Nephron (organoid): ENCODE results near the gene ROCK2.
A peak's percentile ranks its signal among the peaks of the same experiment; 100 is the strongest.

ENCODE experiments used
- H3K27ac Mint-ChIP-seq, 3 experiments: 2 replicates each; pipeline ENCODE4 v1.8.0; 2020; ENCODE audit warnings: mixed read lengths in 3 of 3, mild to moderate bottlenecking in 2 of 3, moderate library complexity in 1 of 3
- H3K27me3 Mint-ChIP-seq: 2 replicates; pipeline ENCODE4 v1.8.0; 2021; ENCODE audit warnings: low read depth, mild to moderate bottlenecking, moderate library complexity, mixed read lengths
- H3K36me3 Mint-ChIP-seq: 2 replicates; pipeline ENCODE4 v1.8.0; 2020; ENCODE audit warnings: low read depth, mixed read lengths
- H3K4me1 Mint-ChIP-seq: 2 replicates; pipeline ENCODE4 v1.8.0; 2020; ENCODE audit warnings: mixed read lengths
- H3K4me3 Mint-ChIP-seq, 3 experiments: 2 replicates each; pipeline ENCODE4 v1.8.0; 2020; ENCODE audit warnings: mild to moderate bottlenecking in 3 of 3, mixed read lengths in 3 of 3, moderate library complexity in 2 of 3
- H3K9me3 Mint-ChIP-seq: 2 replicates; pipeline ENCODE4 v1.8.0; 2020; ENCODE audit warnings: mixed read lengths
- TF ChIP-seq, protein P1 (sequence below), 3 experiments: fragments of 200-600 bp; sonication (generic); IDR thresholded peaks; one replicate each; pipeline ENCODE4 v1.5.0; 2021; ENCODE audit warnings: antibody characterized with exemption in 3 of 3; ENCODE audit not compliant: unreplicated experiment in 3 of 3

The ROCK2 gene

DNA sequence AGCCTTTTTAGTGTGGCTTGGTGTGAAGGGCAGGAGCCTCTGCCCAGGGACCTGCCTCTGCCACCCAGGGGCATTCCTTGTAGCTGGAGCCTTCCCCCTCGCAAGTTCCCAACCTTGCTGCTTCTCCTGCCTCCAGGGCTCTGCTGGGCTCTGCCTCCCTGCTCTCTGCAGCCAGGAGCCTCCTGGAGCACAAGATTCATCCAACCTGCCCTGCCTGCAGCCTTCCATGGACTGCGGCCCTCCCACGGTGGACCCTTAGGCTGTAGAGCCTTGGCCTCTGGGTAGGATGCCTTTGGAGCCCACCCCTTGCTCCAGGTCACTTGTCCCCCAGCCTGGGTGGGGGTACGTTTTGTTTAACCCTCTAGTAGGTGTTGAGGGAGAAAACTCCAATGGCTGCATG is 186.7 kb downstream of the ROCK2 start:
- H3K27ac Mint-ChIP-seq = no peak overlapping the region
- H3K4me1 Mint-ChIP-seq = peaks cover 5% of the 10 kb centered on the region
- peak overlapping the region; percentile 41 to 46 (median 42) for H3K4me3 Mint-ChIP-seq
- no peaks in the 10 kb centered on the region for H3K9me3 Mint-ChIP-seq
- H3K36me3 Mint-ChIP-seq = no peaks in the 10 kb centered on the region
- peaks cover 18% of the 10 kb centered on the region for H3K27me3 Mint-ChIP-seq
- TF ChIP-seq, protein P1, sequence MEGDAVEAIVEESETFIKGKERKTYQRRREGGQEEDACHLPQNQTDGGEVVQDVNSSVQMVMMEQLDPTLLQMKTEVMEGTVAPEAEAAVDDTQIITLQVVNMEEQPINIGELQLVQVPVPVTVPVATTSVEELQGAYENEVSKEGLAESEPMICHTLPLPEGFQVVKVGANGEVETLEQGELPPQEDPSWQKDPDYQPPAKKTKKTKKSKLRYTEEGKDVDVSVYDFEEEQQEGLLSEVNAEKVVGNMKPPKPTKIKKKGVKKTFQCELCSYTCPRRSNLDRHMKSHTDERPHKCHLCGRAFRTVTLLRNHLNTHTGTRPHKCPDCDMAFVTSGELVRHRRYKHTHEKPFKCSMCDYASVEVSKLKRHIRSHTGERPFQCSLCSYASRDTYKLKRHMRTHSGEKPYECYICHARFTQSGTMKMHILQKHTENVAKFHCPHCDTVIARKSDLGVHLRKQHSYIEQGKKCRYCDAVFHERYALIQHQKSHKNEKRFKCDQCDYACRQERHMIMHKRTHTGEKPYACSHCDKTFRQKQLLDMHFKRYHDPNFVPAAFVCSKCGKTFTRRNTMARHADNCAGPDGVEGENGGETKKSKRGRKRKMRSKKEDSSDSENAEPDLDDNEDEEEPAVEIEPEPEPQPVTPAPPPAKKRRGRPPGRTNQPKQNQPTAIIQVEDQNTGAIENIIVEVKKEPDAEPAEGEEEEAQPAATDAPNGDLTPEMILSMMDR (IDR thresholded peaks at IDR 0.05; ENCODE audit: unreplicated experiment in 3 of 3) = no peak

DNA sequence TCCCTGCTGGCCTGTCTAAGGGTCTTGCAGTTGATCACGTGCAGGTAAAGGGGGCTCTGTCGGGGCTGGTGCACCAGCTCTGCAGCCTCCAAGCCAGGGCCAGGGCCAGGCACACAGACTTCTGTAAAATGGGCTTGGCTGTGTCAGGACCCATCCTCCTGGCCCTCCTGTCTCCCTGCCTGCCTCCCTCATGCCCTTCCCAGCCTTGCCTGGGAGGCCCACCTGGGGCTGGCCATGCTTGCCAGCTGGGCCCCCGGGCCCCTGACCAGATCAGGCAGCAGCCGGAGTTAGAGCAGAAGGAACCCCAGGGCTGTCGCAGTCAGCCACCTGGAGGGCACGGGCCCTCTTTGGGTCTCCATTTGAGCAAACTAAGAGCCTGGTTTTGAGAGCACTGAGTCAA is 187.1 kb downstream of the ROCK2 start:
- Mint-ChIP-seq H3K4me3 (peak overlapping the region; percentile 29 to 74 (median 65)), H3K27ac (no peak overlapping the region), H3K36me3 (no peaks in the 10 kb centered on the region), H3K27me3 (peaks cover 23% of the 10 kb centered on the region), H3K9me3 (no peaks in the 10 kb centered on the region), H3K4me1 (peaks cover 5% of the 10 kb centered on the region)
- TF ChIP-seq, protein P1 (IDR thresholded peaks at IDR 0.05; ENCODE audit: unreplicated experiment in 3 of 3) = no peak

DNA sequence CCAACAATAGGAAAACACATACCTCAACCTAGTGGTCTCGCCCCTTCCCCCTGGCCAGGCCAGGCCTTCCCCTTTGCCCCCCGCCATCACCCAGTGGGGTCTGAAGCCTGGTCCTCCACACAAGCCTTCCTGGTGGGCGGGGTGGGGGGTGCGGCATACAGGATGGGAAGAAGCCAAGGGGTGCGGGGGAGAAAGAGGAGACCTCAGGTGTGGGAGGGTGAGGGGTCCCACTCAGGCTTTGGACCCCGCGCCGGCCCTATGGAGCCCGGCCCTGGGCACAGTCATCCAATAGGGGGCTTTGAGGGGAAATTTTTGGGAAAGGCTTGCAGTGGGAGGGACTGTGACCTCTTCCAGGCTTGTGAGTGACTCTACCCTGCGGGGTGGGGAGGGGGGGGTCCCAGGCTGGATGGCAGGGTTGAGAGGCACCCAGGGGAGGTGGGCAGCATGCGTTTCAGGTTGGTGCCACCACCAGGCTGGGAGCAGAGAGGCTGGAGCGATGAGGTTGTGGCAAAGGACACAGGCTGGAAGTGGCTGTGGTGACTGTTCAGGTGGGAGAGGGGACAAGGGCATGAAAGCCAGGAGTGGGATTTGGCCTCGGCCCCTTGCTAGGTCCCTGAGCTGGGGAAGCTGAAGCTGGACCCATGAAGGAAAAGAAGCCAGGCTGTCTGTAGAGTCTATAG is 187.9 kb downstream of the ROCK2 start:
- Mint-ChIP-seq H3K4me3 (peak overlapping the region; percentile 73 to 80 (median 77)), H3K36me3 (no peaks in the 10 kb centered on the region), H3K9me3 (no peaks in the 10 kb centered on the region), H3K27ac (no peak overlapping the region), H3K27me3 (peaks cover 30% of the 10 kb centered on the region), H3K4me1 (peaks cover 5% of the 10 kb centered on the region)
- TF ChIP-seq, protein P1 (IDR thresholded peaks at IDR 0.05; ENCODE audit: unreplicated experiment in 3 of 3) = no peak

DNA sequence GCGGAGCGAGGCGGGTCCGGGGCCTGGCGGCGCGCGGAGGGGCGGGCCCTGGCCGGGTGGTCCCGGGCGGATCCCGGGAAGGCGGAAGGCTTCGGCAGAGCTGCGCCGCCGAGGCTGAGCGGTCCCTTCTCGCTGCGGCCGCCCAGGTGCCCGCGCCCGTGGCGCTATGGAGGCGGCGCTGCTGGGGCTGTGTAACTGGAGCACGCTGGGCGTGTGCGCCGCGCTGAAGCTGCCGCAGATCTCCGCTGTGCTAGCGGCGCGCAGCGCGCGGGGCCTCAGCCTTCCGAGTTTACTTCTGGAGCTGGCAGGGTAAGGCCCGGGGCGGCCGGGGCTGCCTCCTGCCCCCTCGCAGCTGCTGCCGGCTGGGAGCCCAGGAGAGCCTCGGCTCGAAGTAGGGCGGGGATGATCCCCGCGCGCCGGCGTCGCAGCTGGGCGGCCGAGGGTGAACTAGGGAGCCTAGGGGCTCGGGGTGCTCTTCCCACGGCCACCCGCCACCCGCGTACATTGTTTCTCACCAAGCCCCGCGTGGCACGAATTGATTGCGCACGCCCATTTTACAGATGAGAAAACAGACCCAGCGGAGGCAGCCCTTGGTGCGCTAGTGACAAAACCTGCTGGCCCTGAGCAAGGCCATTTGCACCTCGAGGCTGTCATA is 188.9 kb downstream of the ROCK2 start, which contains the start of gene SLC66A3:
SLC66A3 (plus strand) TSS at position 87 of the 655 bp plus-strand sequence; CDS start at position 167, 80 bp downstream.
- peak within 1 kb of the TSS; percentile 71 to 85 (median 83) for H3K27ac Mint-ChIP-seq
- no peaks in the 10 kb centered on the region for H3K36me3 Mint-ChIP-seq
- H3K27me3 Mint-ChIP-seq = peaks cover 39% of the 10 kb centered on the region
- TF ChIP-seq, protein P1 (IDR thresholded peaks at IDR 0.05; ENCODE audit: unreplicated experiment in 3 of 3) = no peak
- peaks cover 5% of the 10 kb centered on the region for H3K4me1 Mint-ChIP-seq
- no peaks in the 10 kb centered on the region for H3K9me3 Mint-ChIP-seq
- H3K4me3 Mint-ChIP-seq = peak within 1 kb of the TSS; percentile 80 to 84 (median 84)

DNA sequence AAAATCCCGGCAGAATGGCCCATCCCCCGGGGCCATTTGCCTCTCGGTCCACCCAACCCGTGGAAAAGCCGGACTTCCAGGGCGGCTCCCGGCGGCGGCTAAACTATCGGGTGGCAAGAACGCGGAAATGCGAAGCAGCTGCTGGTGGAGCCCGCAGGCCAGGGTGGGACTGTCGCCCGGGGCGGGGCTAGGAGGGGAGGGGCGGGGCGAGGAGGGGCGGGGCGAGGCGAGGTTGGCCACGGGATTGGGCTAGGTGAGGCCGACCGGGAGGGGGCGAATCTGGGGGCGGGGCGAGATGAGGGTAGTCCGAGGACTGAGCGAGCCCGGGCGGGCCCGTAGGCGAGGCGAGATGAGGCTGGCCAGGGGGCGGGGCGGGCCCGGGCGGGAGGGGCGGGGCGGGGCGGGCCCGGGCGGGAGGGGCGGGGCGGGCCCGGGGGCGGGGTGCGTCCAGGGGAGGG is 189.5 kb downstream of the ROCK2 start:
- peak overlapping the region; percentile 80 to 84 (median 84) for H3K4me3 Mint-ChIP-seq
- no peaks in the 10 kb centered on the region for H3K9me3 Mint-ChIP-seq
- peak overlapping the region; percentile 71 to 85 (median 83) for H3K27ac Mint-ChIP-seq
- TF ChIP-seq, protein P1 (IDR thresholded peaks at IDR 0.05; ENCODE audit: unreplicated experiment in 3 of 3) = no peak
- H3K27me3 Mint-ChIP-seq = peaks cover 35% of the 10 kb centered on the region
- H3K36me3 Mint-ChIP-seq = no peaks in the 10 kb centered on the region
- H3K4me1 Mint-ChIP-seq = peaks cover 5% of the 10 kb centered on the region
